Activated CD8-positive, alpha-beta T cell treated with anti-CD3 and anti-CD28 coated beads for 36 hours (primary cell): ENCODE results near the gene SEC23A. TPM values are rescaled to one million over a fixed set of nuclear protein-coding genes. Genes with fewer than 3 reads are reported as not detected.
"Not testable (repeated sequence)": the region's sequence is repeated elsewhere in the genome, so short reads cannot be mapped to it uniquely, and the experiment has no call there.

Experiments
- ATAC-seq: fragments of 200-7000 bp; cut with Tn5 transposase; one replicate; pipeline ENCODE4 v1.10.0; 2021; ENCODE audit warnings: mild to moderate bottlenecking, moderate library complexity
- CTCF ChIA-PET: fragments of 350-600 bp; sonication (Branson Sonifier 250); formaldehyde crosslinking; loops from one replicate; lab custom pipeline; 2021; ENCODE audit warnings: antibody characterized with exemption; lab: Charles Lee
- POLR2A ChIA-PET: fragments of 350-600 bp; sonication (Branson Sonifier 250); formaldehyde crosslinking; loops from one replicate; lab custom pipeline; 2021; ENCODE audit warnings: antibody characterized with exemption; lab: Charles Lee
- DNase-seq: peaks from one replicate; pipeline ENCODE4 v3.0.0-alpha.2; 2020
- H3K27ac Mint-ChIP-seq: one replicate; pipeline ENCODE4 v1.8.0; 2021; ENCODE audit warnings: mild to moderate bottlenecking, mixed read lengths
- H3K27me3 Mint-ChIP-seq: one replicate; pipeline ENCODE4 v1.8.0; 2021; ENCODE audit warnings: mixed read lengths
- H3K36me3 Mint-ChIP-seq: one replicate; pipeline ENCODE4 v1.8.0; 2021; ENCODE audit warnings: low read depth, mixed read lengths
- H3K4me1 Mint-ChIP-seq: one replicate; pipeline ENCODE4 v1.8.0; 2021; ENCODE audit warnings: low read depth, mixed read lengths
- H3K4me3 Mint-ChIP-seq: one replicate; pipeline ENCODE4 v1.8.0; 2021; ENCODE audit warnings: mild to moderate bottlenecking, moderate library complexity, mixed read lengths
- H3K9me3 Mint-ChIP-seq: one replicate; pipeline ENCODE4 v1.8.0; 2021; ENCODE audit warnings: mixed read lengths
- CTCF ChIP-seq: fragments of 200-600 bp; IDR thresholded peaks from one replicate; pipeline ENCODE4 v1.8.0; 2022; ENCODE audit warnings: antibody characterized with exemption, mild to moderate bottlenecking
- intact Hi-C: fragments of 100-400 bp; cut with micrococcal nuclease; formaldehyde crosslinking; loops from one replicate; pipeline ENCODE4 v1.10.0; 2022
- total RNA-seq, 2 experiments: library from RNA; stranded (reverse); gene quantifications; one replicate each; pipeline ENCODE4 v1.2.3, GENCODE V29; 2021

SEC23A gene
- total RNA-seq, 2 experiments from 2014 or later, result 45.4 to 45.6 TPM

DNA sequence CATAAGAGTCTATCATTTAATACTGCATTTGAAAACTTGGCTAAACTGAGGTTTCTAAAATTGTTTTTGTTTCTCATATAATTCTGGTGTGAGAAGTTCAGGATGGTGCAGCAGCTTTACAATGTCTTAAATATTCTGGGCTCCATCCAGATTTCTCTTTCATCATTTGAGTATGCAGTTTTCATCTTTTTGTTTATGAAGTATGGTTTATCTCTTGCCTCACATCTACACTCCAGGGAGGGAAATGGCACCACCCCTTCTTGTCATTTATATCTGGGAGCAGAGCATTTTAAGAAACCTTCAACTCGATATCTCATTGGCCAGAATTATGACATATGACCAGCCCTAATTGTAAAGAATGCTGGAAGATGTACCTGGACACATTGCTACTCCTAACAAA is 35.4 kb upstream of the SEC23A start:
- Mint-ChIP-seq H3K36me3 (peaks cover 35% of the 10 kb centered on the region), H3K9me3 (peaks cover 9% of the 10 kb centered on the region), H3K4me3 (no peak overlapping the region), H3K27me3 (no peaks in the 10 kb centered on the region), H3K27ac (peak overlapping the region; percentile 50), H3K4me1 (peaks cover 3% of the 10 kb centered on the region)
- ChIA-PET POLR2A (no interaction called here), CTCF (no interaction called here)
- no peak for DNase-seq
- intact Hi-C loops, result no loop called here
- ATAC-seq, result no peak
- TF ChIP-seq CTCF, result no peak

DNA sequence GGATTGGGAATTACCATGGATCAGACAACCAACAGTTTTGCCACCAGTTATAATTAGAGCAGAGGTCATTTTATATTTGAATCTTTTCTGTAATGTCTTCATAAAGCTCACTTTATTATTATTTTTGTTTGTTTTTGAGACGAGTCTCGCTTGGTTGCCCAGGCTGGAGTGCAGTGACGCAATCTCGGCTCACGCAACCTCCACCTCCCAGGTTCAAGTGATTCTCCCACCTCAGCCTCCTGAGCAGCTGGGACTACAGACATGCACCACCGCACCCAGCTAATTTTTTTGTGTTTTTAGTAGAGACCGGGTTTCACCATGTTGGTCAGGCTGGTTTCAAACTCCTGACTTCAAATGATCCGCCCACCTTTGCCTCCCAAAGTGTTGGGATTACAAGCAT is 34.8 kb upstream of the SEC23A start:
- H3K4me1 Mint-ChIP-seq, H3K4me3 Mint-ChIP-seq, H3K9me3 Mint-ChIP-seq, H3K27me3 Mint-ChIP-seq, ATAC-seq, DNase-seq, H3K27ac Mint-ChIP-seq, intact Hi-C loops: not testable (repeated sequence)
- CTCF ChIA-PET, result interaction anchor here (1.1 kb wide), 1 partner anchor 14 kb away, joined by 3 read pairs; no protein-coding TSS in a partner anchor
- POLR2A ChIA-PET, result interaction anchor here (2.9 kb wide), 1 partner anchor 32 kb away, joined by 8 read pairs; the partner anchor contains the start of gene TRAPPC6B
- peaks cover 32% of the 10 kb centered on the region for H3K36me3 Mint-ChIP-seq

DNA sequence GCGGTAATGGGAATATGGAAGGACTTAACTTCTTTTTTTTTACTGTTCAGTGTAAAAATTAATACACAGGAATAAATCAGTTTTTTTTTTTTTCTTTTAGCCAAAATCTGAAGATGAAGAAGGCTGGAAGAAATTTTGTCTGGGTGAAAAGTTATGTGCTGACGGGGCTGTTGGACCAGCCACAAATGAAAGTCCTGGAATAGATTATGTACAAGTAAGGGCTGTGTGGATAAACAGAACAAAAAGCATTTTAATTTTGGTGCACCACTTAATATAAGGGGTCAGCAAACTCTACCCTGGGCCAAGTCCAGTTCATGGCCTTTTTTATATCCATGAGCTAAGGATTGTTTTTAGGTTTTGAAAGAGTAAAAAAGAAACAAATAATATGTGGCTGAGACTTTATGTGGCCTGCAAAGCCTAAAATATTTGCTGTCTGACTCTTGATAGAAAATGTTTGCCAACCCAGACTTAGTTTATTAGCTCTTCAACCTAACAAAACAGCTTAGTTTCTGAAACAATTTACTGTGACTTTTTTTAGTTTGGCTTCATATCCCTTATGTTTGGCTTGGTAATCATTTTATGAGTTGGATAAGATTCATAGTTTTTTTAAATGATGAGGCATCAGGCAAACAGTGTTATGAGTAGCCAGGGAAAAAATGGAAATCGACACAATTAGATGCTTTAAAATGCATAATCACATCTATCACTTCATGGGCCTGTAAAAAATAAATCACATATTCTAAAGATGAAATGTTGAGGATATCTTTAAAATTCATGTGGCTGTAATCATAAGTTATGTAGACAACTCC is 19.5 kb upstream of the SEC23A start:
- DNase-seq (no peak), ATAC-seq (no peak)
- H3K4me3 Mint-ChIP-seq, result no peak overlapping the region
- H3K9me3 Mint-ChIP-seq, result no peaks in the 10 kb centered on the region
- no peaks in the 10 kb centered on the region for H3K27me3 Mint-ChIP-seq
- peaks cover 33% of the 10 kb centered on the region for H3K36me3 Mint-ChIP-seq
- CTCF ChIA-PET, result no interaction called here
- no peak for TF ChIP-seq CTCF
- POLR2A ChIA-PET, result no interaction called here
- H3K4me1 Mint-ChIP-seq, result peaks cover under 1% of the 10 kb centered on the region
- intact Hi-C loops, result no loop called here
- no peak overlapping the region for H3K27ac Mint-ChIP-seq

DNA sequence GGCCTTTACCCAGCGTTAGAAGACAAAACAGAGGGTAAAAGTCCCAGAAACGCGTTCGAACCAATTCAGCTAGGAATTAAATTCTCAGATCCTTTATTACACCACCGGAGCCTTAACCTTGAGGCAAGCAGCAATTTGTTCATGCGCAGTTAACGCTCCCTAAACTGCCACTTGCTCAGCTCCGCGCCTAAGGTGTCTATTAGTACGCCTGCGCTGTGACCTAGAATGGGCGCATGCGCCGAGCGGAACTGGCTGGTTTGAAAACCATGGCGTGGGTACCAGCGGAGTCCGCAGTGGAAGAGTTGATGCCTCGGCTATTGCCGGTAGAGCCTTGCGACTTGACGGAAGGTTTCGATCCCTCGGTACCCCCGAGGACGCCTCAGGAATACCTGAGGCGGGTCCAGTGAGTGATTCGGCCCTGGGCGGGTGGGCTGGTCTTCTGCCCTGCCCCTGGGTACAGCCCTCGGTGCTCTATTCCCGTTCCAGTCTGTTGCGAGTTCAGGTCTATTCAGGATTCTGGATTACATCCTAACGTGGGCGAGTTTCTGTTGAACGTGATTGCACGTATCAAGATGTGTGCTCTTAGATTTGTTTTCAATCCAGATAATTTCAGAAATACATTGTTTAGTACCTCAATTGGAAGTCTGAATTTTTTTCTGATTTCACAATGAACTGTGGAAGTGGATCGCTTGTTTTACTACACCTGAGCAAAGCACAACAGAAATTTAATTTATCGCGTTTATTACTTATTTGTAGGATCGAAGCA is 11.2 kb upstream of the SEC23A start, which contains the start of gene GEMIN2:
GEMIN2 (plus strand) TSS at position 251 of the 766 bp plus-strand sequence; CDS start at position 267, 16 bp downstream.
- peak within 1 kb of the TSS; percentile 96 for H3K4me3 Mint-ChIP-seq
- H3K9me3 Mint-ChIP-seq, result no peaks in the 10 kb centered on the region
- ATAC-seq (peak; percentile 99), DNase-seq (peak; percentile 97)
- intact Hi-C loops, result loop anchor here (5.0 kb wide), 2 partner anchors 58 to 318 kb away; partner anchors contain the start of genes FBXO33 and TRAPPC6B
- H3K27me3 Mint-ChIP-seq, result no peaks in the 10 kb centered on the region
- ChIA-PET POLR2A (interaction anchor here (0.6 to 2.5 kb wide), 14 partner anchors 11 to 319 kb away, joined by 3 to 10 read pairs (median 5); partner anchors contain the start of genes FBXO33, SEC23A and TRAPPC6B), CTCF (interaction anchor here (0.9 to 1.8 kb wide), 5 partner anchors 10 to 312 kb away, joined by 3 to 8 read pairs (median 4); partner anchors contain the start of genes SEC23A and TRAPPC6B)
- peak within 1 kb of the TSS; percentile 95 for H3K27ac Mint-ChIP-seq
- H3K36me3 Mint-ChIP-seq, result peaks cover 10% of the 10 kb centered on the region
- TF ChIP-seq CTCF, result no peak
- peaks cover 21% of the 10 kb centered on the region for H3K4me1 Mint-ChIP-seq

DNA sequence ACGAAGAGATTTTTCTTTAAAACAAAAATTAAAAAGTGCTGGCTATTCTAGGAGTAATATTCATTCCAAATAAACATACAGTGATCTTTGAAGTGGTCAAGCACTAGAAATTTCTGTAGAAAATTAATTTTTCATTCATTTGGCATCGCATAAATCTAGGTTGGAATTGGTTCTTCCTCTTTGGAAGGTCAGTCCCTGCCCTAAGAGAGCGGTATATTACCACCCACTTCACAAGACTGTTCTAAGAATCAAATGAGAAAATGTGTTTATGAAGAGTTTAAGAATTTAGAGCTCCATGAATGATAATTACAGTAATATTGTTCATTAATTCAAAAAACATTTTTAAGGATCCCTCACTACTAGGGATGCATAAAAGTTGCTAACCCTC is 10.6 kb upstream of the SEC23A start:
- no peak for ATAC-seq
- Mint-ChIP-seq H3K9me3 (no peaks in the 10 kb centered on the region), H3K27me3 (no peaks in the 10 kb centered on the region), H3K36me3 (peaks cover 8% of the 10 kb centered on the region), H3K4me1 (peaks cover 21% of the 10 kb centered on the region), H3K27ac (peak overlapping the region; percentile 95), H3K4me3 (peak overlapping the region; percentile 96)
- ChIA-PET POLR2A (interaction anchor here (0.6 to 2.5 kb wide), 11 partner anchors 10 to 318 kb away, joined by 3 to 10 read pairs (median 5); partner anchors contain the start of genes SEC23A and TRAPPC6B), CTCF (interaction anchor here (1.0 to 1.8 kb wide), 4 partner anchors 10 to 313 kb away, joined by 4 to 8 read pairs (median 4); partner anchors contain the start of genes SEC23A and TRAPPC6B)
- intact Hi-C loops, result loop anchor here (5.0 kb wide), 2 partner anchors 59 to 319 kb away; partner anchors contain the start of genes FBXO33 and TRAPPC6B
- DNase-seq, result no peak
- TF ChIP-seq CTCF, result no peak
